HepG2 (cell line): ENCODE results near the gene CEL. TPM values are rescaled to one million over a fixed set of nuclear protein-coding genes. Genes with fewer than 3 reads are reported as not detected.

Experiments used
- CCAR2 ChIP-seq: fragments of 200-400 bp; formaldehyde crosslinking; optimal IDR thresholded peaks from 2 replicates; pipeline ENCODE3; 2018; ENCODE audit warnings: low read depth, mild to moderate bottlenecking, low read length, moderate library complexity
- EHMT2 ChIP-seq: fragments of 200-600 bp; sonication (generic); IDR thresholded peaks from 2 replicates; pipeline ENCODE4 v1.7.0; 2017; ENCODE audit warnings: antibody characterized with exemption, low read depth, low read length, borderline replicate concordance
- GABPA ChIP-seq, 2 experiments: IDR thresholded peaks; 2 replicates each; pipeline ENCODE4 v1.6.1; 2011 to 2016; ENCODE audit warnings: low read depth in 2 of 2, low read length in 1 of 2, missing biosample characterization in 1 of 2, missing genetic modification characterization in 1 of 2
- HOXA3 ChIP-seq: sonication (generic); formaldehyde crosslinking; IDR thresholded peaks from 2 replicates; pipeline ENCODE4 v1.5.0; 2020; ENCODE audit warnings: missing genetic modification reagents
- KMT2A ChIP-seq: sonication (generic); formaldehyde crosslinking; IDR thresholded peaks from 2 replicates; pipeline ENCODE4 v1.4.0; 2020; ENCODE audit warnings: missing genetic modification reagents
- MYC ChIP-seq: sonication (generic); formaldehyde crosslinking; IDR thresholded peaks from 2 replicates; pipeline ENCODE4 v1.9.0; 2021; ENCODE audit warnings: missing genetic modification reagents, borderline replicate concordance
- NFE2L1 ChIP-seq: sonication (generic); formaldehyde crosslinking; IDR thresholded peaks from 2 replicates; pipeline ENCODE4 v1.4.0; 2020; ENCODE audit warnings: missing genetic modification reagents, mild to moderate bottlenecking, borderline replicate concordance
- PHB2 ChIP-seq: fragments of 450-650 bp; IDR thresholded peaks from 2 replicates; pipeline ENCODE4 v1.6.1; 2018; ENCODE audit not compliant: partially characterized antibody
- ZHX2 ChIP-seq, 2 experiments: sonication (generic) in 1 of 2; formaldehyde crosslinking in 1 of 2; IDR thresholded peaks; 2 replicates each; pipeline versions ENCODE4 v1.6.1 to v1.9.0; 2014 to 2022; ENCODE audit warnings: antibody characterized with exemption in 1 of 2, borderline replicate concordance in 1 of 2, inconsistent platforms in 1 of 2, low read depth in 1 of 2, missing genetic modification reagents in 1 of 2
- ZKSCAN1 ChIP-seq: fragments of 150-350 bp; IDR thresholded peaks from 2 replicates; pipeline ENCODE4 v1.6.1; 2014; ENCODE audit warnings: low read length
- ZNF235 ChIP-seq: sonication (generic); formaldehyde crosslinking; IDR thresholded peaks from 2 replicates; pipeline ENCODE4 v1.8.1; 2023; ENCODE audit warnings: mild to moderate bottlenecking, missing genetic modification reagents, borderline replicate concordance
- ZNF343 ChIP-seq: sonication (generic); formaldehyde crosslinking; IDR thresholded peaks from 2 replicates; pipeline ENCODE4 v1.4.0; 2020; ENCODE audit warnings: mild to moderate bottlenecking, missing genetic modification reagents
- ZNF468 ChIP-seq: sonication (generic); formaldehyde crosslinking; IDR thresholded peaks from 2 replicates; pipeline ENCODE4 v1.8.0; 2022; ENCODE audit warnings: mild to moderate bottlenecking, moderate library complexity, missing genetic modification reagents
- ZNF512 ChIP-seq: sonication (generic); formaldehyde crosslinking; IDR thresholded peaks from 2 replicates; pipeline ENCODE4 v1.4.0; 2020; ENCODE audit warnings: mild to moderate bottlenecking, missing genetic modification reagents
- ZNF687 ChIP-seq: sonication (generic); formaldehyde crosslinking; IDR thresholded peaks from 2 replicates; pipeline ENCODE4 v1.5.1; 2020; ENCODE audit warnings: mild to moderate bottlenecking, missing genetic modification reagents, moderate library complexity
- ZNF746 ChIP-seq: sonication (generic); formaldehyde crosslinking; IDR thresholded peaks from 2 replicates; pipeline ENCODE4 v1.8.0; 2022; ENCODE audit warnings: mild to moderate bottlenecking, missing genetic modification reagents
- ZNF790 ChIP-seq: sonication (generic); formaldehyde crosslinking; IDR thresholded peaks from 2 replicates; pipeline ENCODE4 v1.8.0; 2022; ENCODE audit warnings: missing genetic modification reagents, mild to moderate bottlenecking, borderline replicate concordance
- ZNF891 ChIP-seq: sonication (generic); formaldehyde crosslinking; IDR thresholded peaks from 2 replicates; pipeline ENCODE4 v1.5.0; 2020; ENCODE audit warnings: mild to moderate bottlenecking, missing genetic modification reagents
- ZZZ3 ChIP-seq: sonication (generic); formaldehyde crosslinking; IDR thresholded peaks from 2 replicates; pipeline ENCODE4 v1.4.0; 2020; ENCODE audit warnings: missing genetic modification reagents, mild to moderate bottlenecking, borderline replicate concordance
- polyA plus RNA-seq, 8 experiments: library from polyadenylated mRNA; depleted of rRNA in 3 of 8; stranded (reverse) in 7 of 8; unstranded in 1 of 8; fragments of >200 nt; fragmentation: Illumina TruSeq in 4 of 8; extraction: Trizol in 4 of 8; gene quantifications; 2 replicates each; pipeline versions ENCODE4 v1.2.1 to v1.2.3, GENCODE V29; 2011 to 2016; ENCODE audit warnings: low read depth in 4 of 8, missing spikeins in 1 of 8, mixed read lengths in 1 of 8; ENCODE audit not compliant: insufficient read depth in 1 of 8
- total RNA-seq, 5 experiments: library from RNA; depleted of rRNA; stranded (reverse); fragments of >200 nt; fragmentation: Illumina TruSeq; extraction: Trizol; gene quantifications; 2 replicates each; pipeline ENCODE4 v1.2.3, GENCODE V29; 2016; ENCODE audit warnings: low read depth in 1 of 5

The CEL gene
- total and polyA plus RNA-seq, 2 of the 13 experiments (the other 11 are each of a cell fraction or from before 2014, with no cell fraction given): 0.63 to 1.5 TPM

GRCh38 chr9:133029994-133030316, 31.8 kb upstream of the CEL start (continued):
- TF ChIP-seq EHMT2: no peak
- TF ChIP-seq ZNF790 (CRISPR knock-in tag): no peak
- TF ChIP-seq ZKSCAN1: peak; percentile 92
- TF ChIP-seq CCAR2: no peak
- no peak for TF ChIP-seq ZNF687 (CRISPR knock-in tag)
- TF ChIP-seq ZZZ3: 0 out of 2 replicates have a peak, but pooled peaks have one; percentile 18
- TF ChIP-seq ZNF343: 0 out of 2 replicates have a peak, but pooled peaks have one; percentile 5
- TF ChIP-seq ZHX2 (IDR thresholded peaks at IDR 0.05; ENCODE audit: low read depth): no peak
- TF ChIP-seq ZHX2 (CRISPR knock-in tag; IDR thresholded peaks at IDR 0.05; ENCODE audit: borderline replicate concordance): 0 out of 2 replicates have a peak, but pooled peaks have one; percentile 67
- TF ChIP-seq ZNF746 (CRISPR knock-in tag): 0 out of 2 replicates have a peak, but pooled peaks have one; percentile 35
- no peak for TF ChIP-seq ZNF468 (CRISPR knock-in tag)
- no peak; the same call in 1 of the 2 replicates for TF ChIP-seq KMT2A (CRISPR knock-in tag)
- no peak for TF ChIP-seq ZNF235 (CRISPR knock-in tag)
- TF ChIP-seq ZNF512 (CRISPR knock-in tag): no peak
- no peak for TF ChIP-seq NFE2L1 (CRISPR knock-in tag)
- no peak for TF ChIP-seq MYC (CRISPR knock-in tag)
- TF ChIP-seq PHB2: no peak
- TF ChIP-seq ZNF891 (CRISPR knock-in tag): no peak; the same call in 1 of the 2 replicates
- peak; percentile 40; the same call in 1 of the 2 replicates for TF ChIP-seq HOXA3 (CRISPR knock-in tag)
- TF ChIP-seq GABPA (IDR thresholded peaks at IDR 0.05; ENCODE audit: low read depth, low read length): no peak
- no peak for TF ChIP-seq GABPA (CRISPR knock-in tag; IDR thresholded peaks at IDR 0.05; ENCODE audit: low read depth)
